ENCODE data around the gene IGSF9.

- TF ChIP-seq, protein P1, sequence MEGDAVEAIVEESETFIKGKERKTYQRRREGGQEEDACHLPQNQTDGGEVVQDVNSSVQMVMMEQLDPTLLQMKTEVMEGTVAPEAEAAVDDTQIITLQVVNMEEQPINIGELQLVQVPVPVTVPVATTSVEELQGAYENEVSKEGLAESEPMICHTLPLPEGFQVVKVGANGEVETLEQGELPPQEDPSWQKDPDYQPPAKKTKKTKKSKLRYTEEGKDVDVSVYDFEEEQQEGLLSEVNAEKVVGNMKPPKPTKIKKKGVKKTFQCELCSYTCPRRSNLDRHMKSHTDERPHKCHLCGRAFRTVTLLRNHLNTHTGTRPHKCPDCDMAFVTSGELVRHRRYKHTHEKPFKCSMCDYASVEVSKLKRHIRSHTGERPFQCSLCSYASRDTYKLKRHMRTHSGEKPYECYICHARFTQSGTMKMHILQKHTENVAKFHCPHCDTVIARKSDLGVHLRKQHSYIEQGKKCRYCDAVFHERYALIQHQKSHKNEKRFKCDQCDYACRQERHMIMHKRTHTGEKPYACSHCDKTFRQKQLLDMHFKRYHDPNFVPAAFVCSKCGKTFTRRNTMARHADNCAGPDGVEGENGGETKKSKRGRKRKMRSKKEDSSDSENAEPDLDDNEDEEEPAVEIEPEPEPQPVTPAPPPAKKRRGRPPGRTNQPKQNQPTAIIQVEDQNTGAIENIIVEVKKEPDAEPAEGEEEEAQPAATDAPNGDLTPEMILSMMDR (IDR thresholded peaks at IDR 0.05; ENCODE audit: insufficient read depth, low read length, poor library complexity, severe bottlenecking): no peak
- TF ChIP-seq EZH2phosphoT487 (conservative IDR thresholded peaks at IDR 0.05; ENCODE audit: low read length): no peak
These were observed 4.3 kb downstream of the IGSF9 start for GRCh38 chr1:159941141-159941540.

Data from SU-DHL-6 (cell line).